ENCODE data around the gene SPNS1.
"Not testable (repeated sequence)": the region's sequence is repeated elsewhere in the genome, so short reads cannot be mapped to it uniquely, and the experiment has no call there.

The SPNS1 gene

DNA sequence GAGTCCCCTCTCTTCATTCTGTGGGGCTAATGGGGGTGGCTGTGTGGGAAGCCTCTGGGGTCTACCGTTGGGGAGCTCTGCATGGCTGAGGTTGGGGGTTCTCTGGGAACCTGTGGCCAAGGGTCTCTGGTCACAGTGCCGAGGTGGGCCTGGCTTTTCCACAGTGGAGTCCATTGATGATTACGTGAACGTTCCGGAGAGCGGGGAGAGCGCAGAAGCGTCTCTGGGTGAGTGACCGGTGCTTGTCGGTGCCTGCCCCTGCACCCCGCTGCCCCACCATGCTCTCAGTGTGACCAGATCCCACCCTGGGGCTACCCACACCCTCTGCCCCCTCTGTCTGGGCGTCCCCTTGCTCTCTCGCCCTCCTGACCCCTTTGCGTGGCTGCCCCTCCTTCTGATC, 14.8 kb downstream of the SPNS1 start:
- in situ Hi-C loops (cut with MboI; ENCODE audit: low sequenced_read_pairs): no loop called here

GRCh38 chr16:28990375-28991040, 15.9 kb downstream of the SPNS1 start:
- in situ Hi-C loops (cut with MboI; ENCODE audit: low sequenced_read_pairs): no loop called here

DNA sequence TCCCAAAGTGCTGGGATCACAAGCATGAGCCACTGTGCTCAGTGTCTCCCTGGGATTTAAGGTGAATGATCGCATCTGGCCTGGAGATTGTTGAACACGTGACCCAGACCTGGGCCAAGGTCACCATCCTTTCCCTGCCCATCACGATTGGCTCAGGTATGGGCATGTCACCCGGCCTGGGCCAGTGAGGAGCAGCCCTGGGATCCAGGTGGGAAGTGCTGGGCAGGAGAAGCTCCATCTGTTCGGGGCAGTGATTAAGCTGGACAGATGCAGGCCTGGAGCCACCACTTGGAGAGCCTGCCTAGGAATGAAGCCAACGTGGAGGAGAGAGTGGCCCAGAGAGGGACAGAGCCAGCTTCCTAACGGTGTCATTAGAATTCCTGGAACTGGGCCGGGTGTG, 17.1 kb downstream of the SPNS1 start:
- in situ Hi-C loops (cut with MboI; ENCODE audit: low sequenced_read_pairs): no loop called here

DNA sequence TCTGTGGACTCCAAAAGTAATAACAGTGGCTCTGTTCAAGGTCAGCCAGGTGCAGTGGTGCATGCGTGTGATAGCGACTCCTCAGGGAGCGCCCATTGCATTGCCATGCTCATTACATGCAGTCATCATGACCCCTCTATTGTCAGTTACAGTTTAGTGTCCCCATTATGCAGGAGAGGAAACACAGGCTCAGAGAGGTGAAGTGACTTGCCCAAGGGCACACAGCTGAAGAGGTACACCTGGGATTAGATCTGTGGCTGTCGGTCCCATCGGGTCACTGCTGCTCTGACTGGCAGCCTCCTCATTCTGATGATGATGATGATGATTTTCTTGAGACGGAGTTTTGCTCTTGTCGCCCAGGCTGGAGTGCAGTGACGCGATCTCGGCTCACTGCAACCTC, 17.9 kb downstream of the SPNS1 start:
- in situ Hi-C loops (cut with MboI; ENCODE audit: low sequenced_read_pairs): no loop called here

DNA sequence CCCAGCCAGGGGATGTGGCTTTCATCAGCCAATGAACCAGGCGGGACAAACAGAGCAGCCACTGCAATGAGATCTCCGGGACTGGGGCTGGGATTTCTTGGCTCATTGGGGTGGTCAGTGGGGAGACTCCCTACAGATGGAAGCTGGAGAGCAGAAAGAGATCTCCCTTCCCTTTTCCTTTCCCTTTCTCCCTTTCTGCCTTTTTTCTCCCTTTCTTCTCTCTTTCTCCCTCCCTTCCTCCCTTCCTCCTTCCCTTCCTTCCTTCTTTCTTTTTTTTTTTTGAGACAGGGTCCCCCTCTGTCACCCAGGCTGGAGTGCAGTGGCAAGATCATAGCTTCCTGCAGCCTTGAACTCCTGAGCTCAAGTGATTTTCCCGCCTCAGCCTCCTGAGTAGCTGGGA, 24.3 kb downstream of the SPNS1 start:
- in situ Hi-C loops (cut with MboI; ENCODE audit: low sequenced_read_pairs): no loop called here

DNA sequence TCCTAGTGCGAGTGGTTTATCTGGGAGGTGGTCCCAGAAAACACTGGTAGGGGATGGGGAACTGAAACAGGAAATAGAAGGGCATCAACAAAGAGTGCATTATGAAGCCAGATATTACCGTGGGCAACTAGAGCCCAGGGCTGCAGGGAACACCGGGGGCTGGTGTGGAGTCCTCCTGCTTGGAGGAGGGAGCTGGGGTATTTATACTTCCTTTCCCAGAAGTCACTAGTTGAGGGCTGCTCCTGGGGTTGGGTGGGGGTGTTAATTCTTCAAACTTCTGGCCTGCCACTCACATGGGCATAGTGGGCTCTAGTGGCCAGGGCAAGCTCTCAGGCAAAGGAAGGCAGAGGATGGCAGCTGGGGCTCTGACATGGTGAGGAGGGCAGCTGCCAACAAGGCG, 25.0 kb downstream of the SPNS1 start:
- in situ Hi-C loops (cut with MboI; ENCODE audit: low sequenced_read_pairs): no loop called here

DNA sequence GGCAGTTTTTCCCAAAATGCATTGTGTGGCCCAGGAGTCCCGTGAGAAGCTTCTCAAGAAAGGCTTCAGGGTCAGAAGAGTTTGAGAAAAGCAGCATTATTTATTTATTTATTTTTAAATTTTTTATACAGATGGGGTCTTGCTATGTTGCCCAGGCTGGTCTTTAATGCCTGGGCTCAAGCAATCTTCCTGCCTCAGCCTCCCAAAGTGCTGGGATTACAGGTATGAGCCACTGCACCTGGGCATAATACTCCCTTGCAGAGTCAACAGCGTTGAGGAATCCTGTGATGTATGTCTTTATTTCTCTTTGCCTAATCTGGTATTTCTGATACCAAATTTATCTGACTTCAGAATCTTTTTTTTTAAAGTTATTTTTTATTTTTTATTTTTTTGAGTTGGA, 25.4 kb downstream of the SPNS1 start:
- in situ Hi-C loops (cut with MboI; ENCODE audit: low sequenced_read_pairs): no loop called here

DNA sequence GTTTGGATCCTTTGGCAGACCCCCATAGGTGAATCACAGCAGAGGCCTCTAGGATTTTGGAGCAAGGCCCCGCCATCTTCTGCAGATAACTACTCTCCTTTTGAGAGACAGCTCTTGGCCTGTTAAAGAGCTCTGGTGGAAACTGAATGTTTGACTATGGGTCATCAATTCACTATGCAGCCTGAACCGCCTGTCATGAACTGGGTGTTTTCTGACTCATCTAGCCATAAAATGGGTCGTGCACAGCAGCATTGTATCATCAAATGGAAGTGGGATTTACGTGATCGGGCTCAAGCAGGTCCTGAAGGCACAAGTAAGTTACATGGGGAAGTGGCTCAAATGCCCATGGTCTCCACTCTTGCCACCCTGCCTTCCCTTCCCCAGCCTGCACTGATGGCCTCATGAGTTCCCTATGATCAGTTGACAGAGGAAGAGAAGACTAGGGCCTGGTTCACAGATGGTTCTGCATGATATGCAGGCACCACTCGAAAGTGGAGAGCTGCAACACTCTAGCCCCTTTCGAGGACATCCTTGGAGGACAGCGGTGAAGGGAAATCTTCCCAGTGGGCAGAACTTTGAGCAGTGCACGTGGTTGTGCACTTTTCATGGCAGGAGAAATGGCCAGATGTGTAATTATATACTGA, 30.0 kb downstream of the SPNS1 start:
- in situ Hi-C loops (cut with MboI; ENCODE audit: low sequenced_read_pairs): not testable (repeated sequence)

GRCh38 chr16:29007730-29008593, 33.4 kb downstream of the SPNS1 start:
- in situ Hi-C loops (cut with MboI; ENCODE audit: low sequenced_read_pairs): no loop called here

DNA sequence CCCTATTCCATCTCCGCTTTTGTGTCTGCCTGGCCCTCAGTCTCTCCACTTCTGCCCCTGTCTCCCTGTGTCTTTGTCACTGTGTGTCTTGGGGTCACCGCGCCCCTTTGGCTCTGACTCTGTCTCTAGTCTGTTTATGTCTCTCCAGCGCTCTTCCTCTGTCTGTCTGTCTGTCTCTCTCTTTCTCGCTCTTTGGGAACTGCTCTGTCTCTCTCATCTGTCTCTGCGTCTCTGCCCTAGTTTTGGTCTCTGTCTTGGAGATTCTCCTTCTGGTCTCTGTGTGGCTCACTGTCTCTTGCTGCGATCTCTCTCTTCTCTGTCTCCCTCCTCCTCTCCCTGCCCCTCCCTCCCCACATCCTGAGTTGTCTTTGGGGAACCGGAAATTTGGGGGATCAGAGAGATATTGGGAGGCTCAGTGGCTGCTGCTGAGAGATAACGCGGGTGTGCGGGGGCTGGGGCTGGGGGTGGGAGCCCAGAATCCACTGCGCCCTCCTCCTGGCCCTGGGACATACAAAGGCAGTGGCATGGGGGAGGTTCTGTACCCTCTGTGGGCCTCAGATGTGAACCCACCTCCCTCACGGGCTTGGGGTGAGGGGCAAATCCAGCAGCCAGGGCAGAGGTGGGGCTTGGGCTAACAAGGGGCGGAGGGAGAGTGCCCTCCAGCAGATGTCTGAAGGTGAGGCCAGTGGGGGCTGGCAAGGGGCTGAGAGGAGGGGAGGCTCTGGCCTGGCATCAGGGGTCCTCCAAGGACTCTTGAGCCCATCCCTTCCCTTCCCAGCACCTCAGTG, 34.7 kb downstream of the SPNS1 start:
- in situ Hi-C loops (cut with MboI; ENCODE audit: low sequenced_read_pairs): no loop called here

- in situ Hi-C loops (cut with MboI; ENCODE audit: low sequenced_read_pairs): no loop called here
Observed at GRCh38 chr16:29009838-29010166, 35.2 kb downstream of the SPNS1 start.

- in situ Hi-C loops (cut with MboI; ENCODE audit: low sequenced_read_pairs): no loop called here
Observed at GRCh38 chr16:29011112-29011511, 36.5 kb downstream of the SPNS1 start.

DNA sequence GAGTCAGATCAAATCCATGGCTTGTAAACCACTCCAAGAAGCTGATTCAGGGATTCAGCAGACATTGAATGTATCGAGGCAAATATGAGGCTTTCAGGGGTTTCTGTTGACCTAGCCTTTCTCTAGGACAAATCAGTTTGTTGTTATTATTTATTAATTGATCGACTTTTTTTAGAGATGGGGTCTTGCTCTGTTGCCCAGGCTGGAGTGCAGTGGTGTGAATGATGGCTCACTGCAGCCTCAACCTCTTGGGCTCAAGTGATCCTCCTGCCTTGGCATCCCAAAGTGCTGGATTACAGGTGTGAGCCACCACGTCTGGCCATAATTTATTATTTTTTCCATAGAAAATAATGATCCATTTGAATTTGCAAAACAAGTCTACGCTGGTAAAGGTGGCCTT, 37.3 kb downstream of the SPNS1 start:
- in situ Hi-C loops (cut with MboI; ENCODE audit: low sequenced_read_pairs): no loop called here

DNA sequence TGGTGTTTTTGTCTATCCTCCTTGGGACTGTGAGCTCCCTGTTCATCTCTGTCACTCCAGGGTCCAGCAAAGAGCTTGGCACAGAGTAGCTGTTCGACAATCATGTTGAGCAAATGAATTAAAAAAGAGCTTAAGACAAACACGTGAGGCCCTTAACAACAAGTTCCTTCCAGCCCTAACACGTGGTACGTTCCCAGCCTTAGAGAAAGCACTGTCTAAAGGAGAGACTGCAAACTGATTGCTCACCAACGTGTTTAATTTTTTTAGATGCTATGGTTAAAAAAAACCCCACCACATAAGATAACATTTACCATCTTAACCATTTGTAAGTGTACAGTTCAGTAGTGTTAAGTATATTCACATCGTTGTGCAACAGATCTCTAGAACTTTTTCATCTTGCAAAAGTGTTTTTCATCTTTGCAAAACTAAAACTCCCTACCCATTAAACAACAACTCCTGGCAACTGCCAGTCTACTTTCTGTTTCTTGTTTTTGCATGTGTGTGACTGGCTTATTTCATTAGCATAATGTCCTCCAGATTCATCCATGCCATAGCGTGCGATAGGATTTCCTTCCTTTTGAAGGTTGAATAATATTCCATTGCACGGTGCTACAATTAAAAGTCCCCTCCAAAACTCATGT, 38.5 kb downstream of the SPNS1 start:
- in situ Hi-C loops (cut with MboI; ENCODE audit: low sequenced_read_pairs): no loop called here

DNA sequence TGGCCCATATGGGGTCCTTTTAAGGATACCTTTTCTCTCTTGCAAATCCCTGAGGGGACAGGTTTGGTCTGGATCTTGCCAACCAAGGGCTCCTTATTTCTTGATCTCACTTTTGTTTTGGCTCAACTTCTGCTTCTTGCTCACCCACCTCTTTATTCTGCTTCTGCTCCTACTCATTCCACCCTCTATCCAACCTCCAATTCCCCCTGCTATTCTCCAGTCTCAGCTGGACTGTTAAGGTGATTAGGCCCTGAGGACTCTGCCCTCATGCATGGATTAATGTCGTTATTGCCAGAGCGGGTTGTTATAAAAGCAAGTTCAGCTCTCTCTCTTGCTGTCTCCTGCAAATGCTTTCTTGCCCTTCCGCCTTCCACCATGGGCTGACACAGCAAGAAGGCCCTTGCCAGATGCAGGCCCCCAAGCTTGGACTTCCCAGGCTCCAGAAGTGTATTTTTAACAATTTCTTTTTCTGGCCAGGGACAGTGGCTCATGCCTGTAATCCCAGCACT, 40.0 kb downstream of the SPNS1 start:
- in situ Hi-C loops (cut with MboI; ENCODE audit: low sequenced_read_pairs): no loop called here

DNA sequence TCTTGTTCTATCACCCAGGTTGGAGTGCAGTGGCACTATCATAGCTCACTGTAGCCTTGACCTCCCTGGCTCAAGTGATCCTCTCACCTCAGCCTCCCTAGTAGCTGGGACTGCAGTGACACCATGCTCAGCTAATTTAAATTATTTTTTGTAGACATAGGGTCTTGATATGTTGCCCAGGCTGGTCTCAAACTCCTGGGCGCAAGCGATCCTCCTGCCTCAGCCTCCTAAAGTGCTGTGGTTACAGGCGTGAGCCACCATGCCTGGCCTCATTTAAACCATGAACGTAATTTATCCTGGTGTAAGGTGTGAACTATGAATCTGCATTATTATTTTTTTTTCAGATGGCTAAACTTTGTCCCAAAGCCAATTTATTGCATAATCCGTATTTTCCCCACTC, 47.6 kb downstream of the SPNS1 start:
- in situ Hi-C loops (cut with MboI; ENCODE audit: low sequenced_read_pairs): no loop called here

DNA sequence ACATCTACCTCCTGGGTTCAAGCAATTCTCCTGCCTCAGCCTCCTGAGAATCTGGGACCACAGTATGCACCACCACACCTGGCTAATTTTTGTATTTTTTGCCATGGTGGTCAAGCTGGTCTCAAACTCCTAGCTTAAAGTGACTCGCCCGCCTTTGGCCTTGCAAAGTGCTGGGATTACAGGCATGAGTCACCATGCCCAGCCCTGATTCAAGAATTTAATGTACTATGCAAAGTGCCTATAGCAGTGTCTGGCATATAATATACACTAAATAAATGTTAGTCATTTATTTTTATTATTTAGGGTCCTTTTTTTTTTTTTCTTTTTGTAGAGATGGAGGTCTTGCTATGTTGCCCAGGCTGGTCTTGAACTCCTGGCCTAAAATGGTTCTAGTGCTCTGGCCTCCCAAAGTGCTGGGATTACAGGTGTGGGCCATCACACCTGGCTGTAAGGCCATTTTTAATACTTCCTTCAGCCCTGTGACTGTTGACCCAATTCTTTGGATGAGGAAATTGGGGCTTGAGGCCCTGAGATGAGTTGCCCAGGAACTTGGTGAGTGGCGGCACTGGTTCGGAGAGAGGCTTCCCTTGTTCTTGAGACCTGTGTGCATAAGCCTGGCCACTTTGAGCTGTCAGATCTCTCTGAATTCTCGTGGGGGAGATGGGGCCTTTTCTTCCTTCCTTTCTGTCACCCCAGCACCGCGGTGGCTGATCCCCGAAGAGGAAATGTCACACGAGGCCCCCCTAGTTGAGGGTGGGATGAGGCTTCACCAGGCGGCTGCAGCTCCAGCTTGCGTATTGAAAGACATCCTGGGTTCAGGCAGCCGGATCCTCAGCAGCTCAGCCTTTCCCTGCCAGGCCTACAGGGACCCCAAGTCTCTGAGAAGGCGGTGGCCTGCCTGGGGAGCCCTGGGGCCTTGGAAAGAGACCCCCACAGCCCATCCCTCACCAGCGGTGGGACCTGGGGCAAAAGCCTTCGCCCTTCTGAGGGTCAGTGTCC, 49.0 kb downstream of the SPNS1 start:
- in situ Hi-C loops (cut with MboI; ENCODE audit: low sequenced_read_pairs): no loop called here

- in situ Hi-C loops (cut with MboI; ENCODE audit: low sequenced_read_pairs): no loop called here
Observed at GRCh38 chr16:29024278-29024677, 49.7 kb downstream of the SPNS1 start.

DNA sequence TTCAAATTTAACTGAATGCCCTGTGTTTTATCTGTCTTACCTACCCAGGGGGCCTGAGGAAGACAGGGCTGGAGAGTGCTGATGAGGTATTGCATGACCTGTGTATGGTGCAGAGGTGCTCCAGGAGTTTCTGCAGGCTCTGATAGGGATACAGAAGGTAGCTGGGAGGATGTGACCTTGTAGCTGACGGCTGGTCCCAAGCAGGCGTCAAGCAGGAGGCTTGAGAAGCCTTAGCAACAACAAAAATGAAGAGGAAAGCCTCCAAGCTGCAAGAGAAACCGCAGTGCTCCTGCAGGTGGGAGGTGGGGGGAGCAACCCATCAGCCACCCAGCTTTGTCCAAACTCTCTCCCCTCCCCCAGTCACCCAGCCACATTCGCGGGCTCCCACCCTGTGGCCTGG, 50.6 kb downstream of the SPNS1 start:
- in situ Hi-C loops (cut with MboI; ENCODE audit: low sequenced_read_pairs): no loop called here

Data from HL-60/S4 treated with retinoic acid at 250 ng/mL for 4 days and 3 days (cell line).